GM10847 (cell line): ENCODE measurements around the gene EFEMP1.

ENCODE experiments used
- POLR2A ChIP-seq: IDR thresholded peaks from 2 replicates; pipeline ENCODE4 v1.6.1; 2011; ENCODE audit not compliant: insufficient read length; ENCODE audit errors: extremely low read depth

EFEMP1 gene

DNA sequence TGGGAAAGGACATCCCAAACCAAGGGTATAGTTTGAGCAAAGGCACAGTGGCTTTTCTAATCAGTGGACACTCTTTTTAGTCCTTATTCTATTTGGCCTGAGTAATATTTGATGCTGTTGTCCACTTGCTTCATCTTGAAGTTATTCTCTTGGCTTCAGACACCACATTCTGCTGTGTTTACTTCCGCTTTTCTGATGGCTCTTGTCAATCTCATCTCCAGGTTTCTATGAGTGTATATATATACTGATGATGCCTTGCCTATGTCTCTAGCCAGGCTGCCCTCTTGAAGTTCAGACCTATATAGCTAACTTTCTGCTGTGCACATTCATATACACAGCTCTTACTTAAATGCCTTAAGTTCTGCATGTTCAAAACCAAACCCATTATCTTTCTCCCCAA, 83.1 kb downstream of the EFEMP1 start:
- TF ChIP-seq POLR2A, result no peak

DNA sequence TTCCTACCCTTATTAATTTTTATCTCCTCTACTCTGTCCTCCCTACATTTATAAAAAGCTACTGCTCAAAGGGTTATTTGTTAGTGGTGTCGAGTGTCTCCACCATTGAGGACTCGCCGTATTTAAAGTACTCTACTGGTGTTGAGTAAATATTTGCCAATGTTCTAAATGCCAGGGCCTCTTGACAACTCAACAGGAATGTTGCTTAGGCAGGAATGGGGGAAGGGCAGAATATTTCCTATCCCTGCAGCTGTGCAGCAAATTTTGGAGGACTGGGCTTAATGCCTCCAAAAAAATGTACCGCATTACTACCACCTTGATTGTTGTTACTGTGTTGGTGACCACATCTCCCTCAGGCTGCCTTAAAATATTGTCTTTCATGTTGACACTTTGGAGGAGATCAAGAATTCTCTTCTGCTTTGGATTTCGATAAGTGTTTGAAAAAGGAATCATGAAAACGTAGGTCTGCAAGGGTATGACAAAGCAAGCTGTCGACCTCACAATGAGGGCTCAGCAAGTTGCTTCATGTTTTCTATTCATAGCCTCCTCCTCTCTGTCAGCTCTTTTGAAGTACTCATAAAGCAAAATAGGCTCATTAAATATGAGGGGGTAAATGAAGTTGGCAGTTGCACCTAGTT, 84.3 kb downstream of the EFEMP1 start:
- no peak for TF ChIP-seq POLR2A

DNA sequence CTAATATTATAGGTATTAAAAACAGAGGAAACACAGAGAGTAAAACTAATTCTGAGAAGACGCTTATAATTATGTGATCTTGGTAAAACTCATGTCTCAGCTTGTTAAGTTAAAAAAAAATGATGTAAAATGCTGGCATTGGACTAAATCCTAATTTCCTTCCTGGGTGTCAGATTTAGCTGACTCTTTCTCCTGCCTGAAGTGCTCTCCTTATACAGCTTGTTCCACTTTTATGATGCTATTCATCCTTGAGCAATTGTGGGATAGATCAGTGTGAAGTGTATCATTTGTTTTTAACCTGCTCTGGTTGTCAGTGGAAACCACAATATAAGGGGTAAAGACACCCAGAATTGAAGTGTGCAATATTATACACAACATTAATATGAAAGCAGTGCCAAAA, 84.9 kb downstream of the EFEMP1 start:
- no peak for TF ChIP-seq POLR2A

DNA sequence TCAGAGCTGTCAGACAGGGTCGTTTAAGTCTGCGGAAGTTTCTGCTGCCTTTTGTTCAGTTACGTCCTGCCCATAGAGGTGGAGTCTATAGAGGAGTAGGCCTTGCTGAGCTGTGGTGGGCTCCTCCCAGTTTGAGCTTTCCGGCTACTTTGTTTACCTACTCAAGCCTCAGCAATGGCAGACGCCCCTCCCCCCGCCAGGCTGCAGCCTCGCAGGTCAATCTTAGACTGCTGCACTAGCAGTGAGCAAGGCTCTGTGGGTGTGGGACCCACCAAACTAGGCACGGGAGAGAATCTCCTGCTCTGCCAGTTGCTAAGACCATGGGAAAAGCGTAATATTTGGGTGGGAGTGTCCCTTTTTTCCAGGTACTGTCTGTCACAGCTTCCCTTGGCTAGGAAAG, 86.5 kb downstream of the EFEMP1 start:
- TF ChIP-seq POLR2A, result no peak

DNA sequence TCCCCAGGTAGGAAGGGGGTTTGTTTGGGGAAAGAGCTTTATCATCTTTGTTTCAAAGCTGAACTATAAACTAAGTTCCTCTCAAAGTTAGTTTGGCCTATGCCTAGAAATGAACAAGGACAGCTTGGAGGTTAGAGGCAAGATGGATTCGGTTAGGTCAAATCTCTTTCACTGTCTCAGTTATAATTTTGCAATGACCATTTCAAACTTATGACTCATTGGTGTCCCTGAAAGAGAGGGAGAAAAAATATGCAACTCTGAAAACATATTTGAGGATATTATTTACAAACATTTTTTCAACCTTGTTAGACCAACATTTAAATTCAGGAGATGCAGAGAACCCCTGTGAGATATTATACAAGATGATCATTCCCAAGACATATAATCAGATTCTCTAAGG, 95.7 kb downstream of the EFEMP1 start:
- TF ChIP-seq POLR2A, result no peak

DNA sequence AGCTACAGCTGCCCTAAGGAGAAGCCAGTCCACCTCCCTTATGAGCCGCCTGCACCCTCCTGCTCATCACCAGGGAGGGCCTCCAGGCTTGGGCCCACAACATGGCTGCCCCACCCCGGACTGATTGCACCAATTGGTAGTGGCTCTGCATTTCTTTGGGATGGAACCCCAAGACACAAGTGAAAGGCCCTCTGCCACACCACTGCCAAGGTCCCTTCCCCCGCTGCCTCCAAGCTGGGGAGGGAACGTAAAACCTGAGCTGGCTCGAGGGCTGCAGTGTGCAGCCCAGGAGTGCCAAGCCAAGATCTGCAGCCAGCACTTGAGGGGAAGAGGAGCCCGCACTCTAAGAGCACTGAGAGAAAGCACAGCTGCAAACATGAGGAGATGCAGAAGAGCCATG, 97.3 kb downstream of the EFEMP1 start:
- TF ChIP-seq POLR2A, result no peak

DNA sequence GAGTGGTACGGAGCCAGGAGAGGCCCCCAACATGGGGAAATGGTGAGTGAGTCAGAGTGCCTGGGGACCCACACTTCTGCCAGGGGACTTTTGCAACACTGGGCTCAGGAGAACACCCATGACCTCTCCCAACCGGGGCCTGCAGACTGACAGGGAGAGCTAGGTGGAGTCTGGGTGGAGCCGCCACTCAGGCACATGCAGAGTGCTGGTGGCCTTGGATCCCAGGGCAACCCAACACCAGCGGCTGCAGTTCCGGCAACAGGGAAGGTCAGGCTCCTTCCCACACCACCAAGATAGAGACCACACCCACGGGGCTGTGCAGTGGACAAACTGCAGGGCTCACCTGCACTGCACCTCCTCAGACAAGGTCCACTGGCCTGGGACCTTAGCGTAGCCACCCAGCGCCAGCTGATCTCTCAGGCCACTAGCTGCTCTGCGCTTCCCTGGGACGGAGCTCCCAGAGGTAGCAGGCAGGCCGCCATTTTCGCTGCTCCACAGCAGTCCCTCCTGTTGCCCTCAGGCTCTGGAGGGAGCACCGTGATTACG, 99.0 kb downstream of the EFEMP1 start:
- no peak for TF ChIP-seq POLR2A
